GM19468 (cell line): ENCODE results near the gene MST1.

ENCODE experiments used
- ATAC-seq: cut with Tn5 transposase; IDR thresholded peaks from one replicate; pipeline ENCODE4 v1.9.1; 2021; ENCODE audit warnings: mild to moderate bottlenecking, moderate library complexity, moderate number of reproducible peaks; ENCODE audit not compliant: unreplicated experiment; ENCODE audit errors: extremely low read depth

The MST1 gene

GRCh38 chr3:49644684-49645083, 44.6 kb downstream of the MST1 start:
- ATAC-seq: no peak

DNA sequence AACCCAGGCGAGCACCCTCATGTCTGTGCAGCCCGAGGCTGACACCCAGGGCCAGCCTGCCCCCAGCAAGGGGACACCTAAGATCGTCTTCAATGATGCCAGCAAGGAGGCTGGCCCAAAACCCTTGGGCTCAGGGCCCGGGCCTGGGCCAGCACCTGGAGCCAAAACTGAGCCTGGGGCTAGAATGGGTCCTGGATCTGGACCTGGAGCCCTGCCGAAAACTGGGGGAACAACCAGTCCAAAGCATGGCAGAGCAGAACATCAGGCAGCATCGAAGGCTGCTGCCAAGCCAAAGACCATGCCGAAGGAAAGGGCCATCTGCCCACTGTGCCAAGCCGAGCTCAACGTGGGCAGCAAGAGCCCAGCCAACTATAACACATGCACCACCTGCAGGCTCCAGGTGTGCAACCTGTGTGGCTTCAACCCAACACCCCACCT, 46.5 kb downstream of the MST1 start:
- ATAC-seq: no peak

GRCh38 chr3:49641921-49642707, 47.2 kb downstream of the MST1 start:
- no peak for ATAC-seq

GRCh38 chr3:49641292-49641691, 48.0 kb downstream of the MST1 start:
- ATAC-seq: no peak

DNA sequence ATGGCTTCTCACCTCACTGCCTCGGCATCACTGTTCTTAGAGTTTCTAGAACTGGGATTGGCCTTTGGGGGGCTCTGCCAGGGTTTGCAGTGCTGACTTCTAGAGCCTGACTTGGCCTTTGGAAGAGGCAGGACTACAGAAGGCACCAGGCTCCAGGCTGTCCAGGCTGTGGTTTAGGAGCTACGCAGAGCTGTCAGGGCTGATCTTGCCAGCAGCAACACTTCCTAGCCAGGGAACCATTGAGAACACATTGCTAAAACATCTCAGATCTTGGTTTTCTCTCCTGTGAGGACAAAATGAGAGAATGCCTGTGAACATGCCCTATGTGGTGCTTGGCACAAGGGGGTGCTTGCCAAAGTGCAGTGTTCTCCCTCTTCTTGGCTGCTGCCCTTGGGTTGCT, 49.7 kb downstream of the MST1 start:
- no peak for ATAC-seq

GRCh38 chr3:49638445-49638844, 50.8 kb downstream of the MST1 start:
- ATAC-seq: no peak

DNA sequence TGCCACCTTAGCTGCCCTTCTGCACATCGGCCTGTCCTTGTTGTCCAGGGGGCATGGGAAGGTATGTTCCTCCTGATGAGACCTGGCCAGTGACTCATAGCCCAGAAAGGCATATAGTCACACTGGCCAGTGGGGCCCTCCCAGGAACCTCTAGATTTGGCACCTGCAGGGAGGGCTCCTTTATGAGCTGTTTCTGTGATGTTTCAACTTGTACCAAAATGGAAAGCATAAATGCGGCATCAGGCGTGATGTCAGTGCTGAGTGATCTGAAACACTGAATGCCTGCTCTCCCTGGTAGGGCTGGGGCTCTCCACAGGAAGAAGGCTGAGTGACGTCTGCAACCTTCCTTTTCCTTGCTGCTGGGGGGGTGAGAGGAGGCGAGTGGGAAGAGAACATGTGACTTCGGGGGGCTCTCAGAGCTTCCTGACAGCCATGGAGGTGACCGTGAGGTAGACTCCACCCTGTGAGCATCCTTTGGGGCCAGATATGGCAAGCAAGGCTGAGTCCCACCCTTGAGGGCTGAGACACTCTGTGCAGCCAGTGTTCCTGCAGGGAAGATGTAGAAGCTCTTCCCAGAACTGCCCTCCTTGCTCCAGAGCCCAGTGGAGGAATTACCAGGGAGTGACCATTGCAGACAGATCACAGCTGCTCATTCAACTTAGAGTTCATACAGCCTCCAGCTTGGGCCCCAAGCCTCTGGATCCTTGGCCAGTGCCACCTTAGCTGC, 52.2 kb downstream of the MST1 start:
- no peak for ATAC-seq

GRCh38 chr3:49634736-49635135, 54.5 kb downstream of the MST1 start:
- no peak for ATAC-seq
